Measurements from ENCODE around the gene KCNJ18.
"Not testable (repeated sequence)": the region's sequence is repeated elsewhere in the genome, so short reads cannot be mapped to it uniquely, and the experiment has no call there.

Gene KCNJ18

GRCh38 chr17:21686165-21687015 is 5.9 kb upstream of the KCNJ18 start:
- DNase-seq, result no peak

- no peak for DNase-seq
Measured at GRCh38 chr17:21687136-21687953, 5.0 kb upstream of the KCNJ18 start.

GRCh38 chr17:21688293-21688949 is 3.9 kb upstream of the KCNJ18 start:
- DNase-seq, result no peak

GRCh38 chr17:21689604-21690003 is 2.7 kb upstream of the KCNJ18 start:
- DNase-seq, result no peak

- not testable (repeated sequence) for DNase-seq
Measured at GRCh38 chr17:21690811-21691210, 1.5 kb upstream of the KCNJ18 start.

GRCh38 chr17:21691481-21691880 is 842 bp upstream of the KCNJ18 start:
- DNase-seq, result not testable (repeated sequence)

- not testable (repeated sequence) for DNase-seq
Measured at GRCh38 chr17:21692704-21693065, 362 bp downstream of the KCNJ18 start.

- DNase-seq, result not testable (repeated sequence)
Measured at GRCh38 chr17:21693391-21693796, 1.1 kb downstream of the KCNJ18 start.

GRCh38 chr17:21693937-21694336 is 1.6 kb downstream of the KCNJ18 start:
- not testable (repeated sequence) for DNase-seq

GRCh38 chr17:21696227-21696626 is 3.9 kb downstream of the KCNJ18 start:
- not testable (repeated sequence) for DNase-seq

- not testable (repeated sequence) for DNase-seq
Measured at GRCh38 chr17:21696842-21697507, 4.7 kb downstream of the KCNJ18 start.

- not testable (repeated sequence) for DNase-seq
Measured at GRCh38 chr17:21697508-21697860, 5.2 kb downstream of the KCNJ18 start.

- DNase-seq, result not testable (repeated sequence)
Measured at GRCh38 chr17:21698437-21699075, 6.2 kb downstream of the KCNJ18 start.

GRCh38 chr17:21699124-21699523 is 6.8 kb downstream of the KCNJ18 start:
- not testable (repeated sequence) for DNase-seq

GRCh38 chr17:21699573-21700236 is 7.4 kb downstream of the KCNJ18 start:
- DNase-seq, result not testable (repeated sequence)

- not testable (repeated sequence) for DNase-seq
Measured at GRCh38 chr17:21701090-21701489, 8.8 kb downstream of the KCNJ18 start.

- not testable (repeated sequence) for DNase-seq
Measured at GRCh38 chr17:21702029-21702428, 9.7 kb downstream of the KCNJ18 start.

GRCh38 chr17:21702521-21702920 is 10.2 kb downstream of the KCNJ18 start:
- DNase-seq, result not testable (repeated sequence)

- DNase-seq, result not testable (repeated sequence)
Measured at GRCh38 chr17:21702940-21703640, 10.8 kb downstream of the KCNJ18 start.

- not testable (repeated sequence) for DNase-seq
Measured at GRCh38 chr17:21703891-21704872, 11.9 kb downstream of the KCNJ18 start.
